Stimulated activated CD4-positive, alpha-beta T cell treated with anti-CD3 and anti-CD28 coated beads, Interleukin-12 subunit alpha, Interleukin-12 subunit beta, amount 100 ng/mL, for 48 hours (primary cell): ENCODE measurements around the gene OR52E8.
A peak's percentile ranks its signal among the peaks of the same experiment; 100 is the strongest.

ENCODE experiments used
- DNase-seq, 3 donors: peaks; one replicate each; pipeline ENCODE4 v3.0.0-alpha.2; 2020; ENCODE audit warnings: low read depth in 2 of 3, low spot score in 1 of 3

The OR52E8 gene

DNA sequence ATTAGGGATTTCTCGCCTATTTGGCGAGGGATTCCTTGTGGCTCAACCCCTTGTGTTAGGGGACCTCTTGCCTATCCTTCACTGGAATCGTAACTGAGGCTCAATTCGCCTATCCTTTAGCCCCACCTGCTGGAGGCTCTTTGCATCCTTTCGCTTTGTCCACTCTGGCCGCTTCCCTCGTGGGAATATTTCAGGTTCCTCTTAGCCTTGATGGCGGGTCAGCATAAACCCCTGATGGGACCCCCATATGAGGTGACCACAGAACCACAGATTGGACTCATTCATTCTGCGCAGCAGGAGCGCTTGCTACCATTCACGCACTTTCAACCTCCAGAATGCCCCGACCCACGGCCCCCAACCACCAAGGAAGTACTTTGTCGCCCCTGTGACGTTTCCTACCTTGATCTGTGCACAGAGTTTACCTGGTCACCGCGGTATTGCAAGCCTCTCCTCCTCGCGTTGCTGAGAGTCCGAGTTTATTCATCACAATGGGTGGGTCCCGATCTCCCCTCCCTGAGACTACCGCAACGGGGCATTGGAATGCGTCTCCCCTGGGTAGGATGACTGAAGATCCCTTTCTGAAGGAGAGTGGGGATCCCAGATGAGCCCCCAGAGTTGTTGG is 48.9 kb downstream of the OR52E8 start, which contains the start of gene OR52N2:
TSS of gene OR52N2 (plus strand) at position 425 of the 622 bp plus-strand sequence. CDS start 11,412 bp downstream, outside the sequence.
- peak; percentile 34 to 74 (median 53) for DNase-seq

DNA sequence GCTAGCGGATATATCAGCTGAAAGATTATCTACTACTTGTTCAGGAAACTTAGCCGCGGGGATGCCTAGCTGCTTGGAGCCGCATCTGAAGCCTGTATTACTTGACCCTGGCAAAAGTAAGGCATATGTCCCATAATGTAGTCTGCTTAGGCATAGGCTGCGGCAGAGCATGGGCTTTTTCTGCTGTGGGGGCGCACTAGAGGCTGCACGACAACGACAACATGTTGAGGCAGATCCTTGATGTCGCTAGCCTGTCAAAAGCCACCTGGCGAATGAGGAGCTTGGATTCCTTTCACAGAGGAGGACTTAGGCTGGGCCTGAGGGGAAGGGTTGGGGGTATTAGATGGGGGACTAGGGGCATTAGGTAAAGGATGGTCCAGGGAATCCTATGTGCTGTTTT is 49.9 kb downstream of the OR52E8 start:
- DNase-seq, result no peak
